Ascending aorta (tissue), 2 donors: ENCODE data around the gene CRISPLD2. TPM values are rescaled to one million over a fixed set of nuclear protein-coding genes. Genes with fewer than 3 reads are reported as not detected.

Experiments
- DNase-seq, 2 donors: peaks; one replicate each; pipeline ENCODE4 v3.0.0-alpha.2; 2019; ENCODE audit warnings: low spot score in 2 of 2
- H3K27ac ChIP-seq, 2 donors: fragments of 200-600 bp; sonication (generic); one replicate each; pipeline ENCODE4 v1.5.1; 2016 to 2017; ENCODE audit warnings: mild to moderate bottlenecking in 1 of 2
- H3K27me3 ChIP-seq: fragments of 200-600 bp; sonication (generic); one replicate; pipeline ENCODE4 v1.5.1; 2017
- H3K36me3 ChIP-seq, 2 donors: fragments of 200-600 bp; sonication (generic); one replicate each; pipeline ENCODE4 v1.5.1; 2016
- H3K4me1 ChIP-seq, 2 donors: fragments of 200-600 bp; sonication (generic); one replicate each; pipeline ENCODE4 v1.5.1; 2016 to 2017; ENCODE audit warnings: mild to moderate bottlenecking in 1 of 2
- H3K4me3 ChIP-seq, 2 donors: fragments of 200-600 bp; sonication (generic); one replicate each; pipeline ENCODE4 v1.5.1; 2016 to 2017; ENCODE audit warnings: mild to moderate bottlenecking in 1 of 2
- H3K9me3 ChIP-seq, 2 donors: fragments of 200-600 bp; sonication (generic); one replicate each; pipeline ENCODE4 v1.5.1; 2016
- intact Hi-C: fragments of 100-400 bp; cut with DNase I; formaldehyde crosslinking; loops from one replicate; pipeline ENCODE4 v1.15.1; 2023
- total RNA-seq: library from RNA; depleted of rRNA; stranded (reverse); fragments of >200 nt; gene quantifications from one replicate; pipeline ENCODE4 v1.1.0, GENCODE V29; 2016
- TF ChIP-seq, protein P1 (sequence below), 3 experiments: fragments of 200-600 bp in 2 of 3; fragments of 450-650 bp in 1 of 3; sonication (generic) in 2 of 3; IDR thresholded peaks; one replicate each; pipeline ENCODE4 v1.5.1; 2016 to 2019; ENCODE audit warnings: antibody characterized with exemption in 3 of 3, mild to moderate bottlenecking in 1 of 3, moderate library complexity in 1 of 3

CRISPLD2 gene
- total RNA-seq, 1 donor from 2014 or later: 204 TPM

DNA sequence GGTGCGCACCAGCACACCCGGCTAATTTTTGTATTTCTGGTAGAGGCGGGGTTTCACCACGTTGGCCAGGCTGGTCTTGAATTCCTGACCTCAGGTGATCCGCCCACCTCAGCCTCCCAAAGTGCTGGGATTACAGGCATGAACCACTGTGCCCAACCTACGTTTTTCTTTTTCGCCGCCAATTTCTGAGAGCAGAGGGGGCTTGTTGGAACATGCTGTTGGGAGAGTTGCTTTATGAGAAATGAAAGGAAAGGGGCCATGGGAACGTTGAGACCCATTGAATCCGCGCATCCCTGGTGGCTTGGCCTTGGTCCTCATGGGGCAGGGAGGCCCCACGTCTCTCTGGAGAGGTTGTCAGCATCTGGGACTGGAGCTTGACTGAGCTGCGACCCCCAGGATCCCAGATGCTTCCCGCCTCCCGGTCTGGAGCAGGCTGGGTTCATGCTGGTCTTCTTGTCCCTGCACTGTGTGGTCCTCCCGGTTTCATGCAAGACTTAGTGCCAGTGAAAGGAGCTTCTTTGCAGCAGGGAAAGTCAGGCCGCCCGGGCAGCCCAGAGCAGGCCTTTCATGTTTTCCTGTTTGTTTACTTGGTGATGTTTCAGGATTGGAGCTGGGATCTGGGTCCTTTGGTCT, 22.8 kb downstream of the CRISPLD2 start:
- H3K36me3 ChIP-seq: no peaks in the 10 kb centered on the region
- TF ChIP-seq, protein P1, sequence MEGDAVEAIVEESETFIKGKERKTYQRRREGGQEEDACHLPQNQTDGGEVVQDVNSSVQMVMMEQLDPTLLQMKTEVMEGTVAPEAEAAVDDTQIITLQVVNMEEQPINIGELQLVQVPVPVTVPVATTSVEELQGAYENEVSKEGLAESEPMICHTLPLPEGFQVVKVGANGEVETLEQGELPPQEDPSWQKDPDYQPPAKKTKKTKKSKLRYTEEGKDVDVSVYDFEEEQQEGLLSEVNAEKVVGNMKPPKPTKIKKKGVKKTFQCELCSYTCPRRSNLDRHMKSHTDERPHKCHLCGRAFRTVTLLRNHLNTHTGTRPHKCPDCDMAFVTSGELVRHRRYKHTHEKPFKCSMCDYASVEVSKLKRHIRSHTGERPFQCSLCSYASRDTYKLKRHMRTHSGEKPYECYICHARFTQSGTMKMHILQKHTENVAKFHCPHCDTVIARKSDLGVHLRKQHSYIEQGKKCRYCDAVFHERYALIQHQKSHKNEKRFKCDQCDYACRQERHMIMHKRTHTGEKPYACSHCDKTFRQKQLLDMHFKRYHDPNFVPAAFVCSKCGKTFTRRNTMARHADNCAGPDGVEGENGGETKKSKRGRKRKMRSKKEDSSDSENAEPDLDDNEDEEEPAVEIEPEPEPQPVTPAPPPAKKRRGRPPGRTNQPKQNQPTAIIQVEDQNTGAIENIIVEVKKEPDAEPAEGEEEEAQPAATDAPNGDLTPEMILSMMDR (IDR thresholded peaks at IDR 0.05): no peak
- H3K9me3 ChIP-seq: no peaks in the 10 kb centered on the region
- no peak overlapping the region for H3K27ac ChIP-seq
- no peak for DNase-seq
- H3K27me3 ChIP-seq: no peaks in the 10 kb centered on the region
- H3K4me1 ChIP-seq: no peaks in the 10 kb centered on the region
- intact Hi-C loops: no loop called here
- H3K4me3 ChIP-seq: no peak overlapping the region

DNA sequence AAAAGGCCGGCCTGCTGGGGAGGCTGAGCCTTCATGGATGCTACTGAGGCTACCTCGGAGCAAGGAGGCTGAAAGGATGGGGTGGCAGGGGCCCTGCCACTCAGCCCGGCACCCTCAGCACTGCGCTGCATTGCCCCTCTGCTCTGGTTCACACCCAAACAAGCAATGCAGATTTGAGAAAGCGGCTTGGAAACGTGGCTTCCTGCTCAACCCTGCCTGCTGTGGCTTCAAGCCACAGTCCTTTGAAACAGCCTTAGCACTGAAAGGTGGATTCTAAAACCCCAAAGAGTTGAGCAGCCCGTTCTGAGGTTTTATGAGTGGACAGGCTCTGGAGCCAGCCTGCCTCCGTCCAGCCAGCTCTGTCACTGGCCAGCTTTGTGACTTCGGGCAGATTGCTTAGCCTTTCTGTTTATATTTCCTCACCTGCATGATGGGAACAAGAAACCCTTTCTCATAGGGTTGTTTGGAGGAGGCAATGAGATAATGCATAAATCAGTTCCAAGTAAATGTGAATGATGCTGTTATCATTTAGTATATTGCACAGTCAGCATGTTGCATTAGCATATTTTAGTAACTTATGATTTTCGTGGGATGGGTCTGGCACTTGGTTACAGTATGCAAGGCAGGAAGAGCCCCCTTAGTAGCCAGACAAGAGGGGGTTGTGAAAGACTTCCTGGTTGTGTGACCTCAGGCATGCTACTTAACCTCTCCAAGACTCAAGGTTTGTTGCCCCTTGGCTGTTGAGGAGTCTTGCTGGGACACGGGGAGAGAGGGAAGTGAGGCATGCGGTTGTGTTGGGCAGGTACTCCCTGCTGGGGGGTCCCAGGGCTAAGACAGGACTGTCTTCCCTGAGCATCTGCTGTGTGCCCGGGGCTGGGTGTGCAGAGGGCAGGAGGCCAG, 23.6 kb downstream of the CRISPLD2 start:
- H3K9me3 ChIP-seq: no peaks in the 10 kb centered on the region
- H3K27ac ChIP-seq: no peak overlapping the region
- H3K4me1 ChIP-seq: no peaks in the 10 kb centered on the region
- TF ChIP-seq, protein P1 (IDR thresholded peaks at IDR 0.05): no peak
- H3K36me3 ChIP-seq: no peaks in the 10 kb centered on the region
- no peaks in the 10 kb centered on the region for H3K27me3 ChIP-seq
- no peak overlapping the region for H3K4me3 ChIP-seq
- intact Hi-C loops: no loop called here
- no peak for DNase-seq

DNA sequence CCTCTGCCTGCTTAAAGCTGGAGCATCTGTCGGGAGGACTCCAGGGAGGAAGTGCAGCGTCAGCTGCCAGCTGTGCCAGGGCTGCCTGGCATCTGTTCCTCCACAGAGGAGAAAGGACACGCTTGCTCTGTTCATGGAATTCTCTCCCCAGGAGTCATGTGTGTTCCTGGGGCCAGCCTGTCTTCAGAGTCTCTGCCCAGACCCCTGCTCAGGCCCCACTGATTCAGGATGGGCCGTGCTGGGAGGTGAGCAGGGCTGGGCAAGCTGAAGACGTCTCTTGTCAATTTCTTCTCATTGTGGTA, 24.2 kb downstream of the CRISPLD2 start:
- Histone ChIP-seq H3K4me3 (no peak overlapping the region), H3K27me3 (no peaks in the 10 kb centered on the region), H3K9me3 (no peaks in the 10 kb centered on the region), H3K27ac (no peak overlapping the region), H3K4me1 (no peaks in the 10 kb centered on the region), H3K36me3 (no peaks in the 10 kb centered on the region)
- TF ChIP-seq, protein P1 (IDR thresholded peaks at IDR 0.05): no peak
- intact Hi-C loops: no loop called here
- no peak for DNase-seq

DNA sequence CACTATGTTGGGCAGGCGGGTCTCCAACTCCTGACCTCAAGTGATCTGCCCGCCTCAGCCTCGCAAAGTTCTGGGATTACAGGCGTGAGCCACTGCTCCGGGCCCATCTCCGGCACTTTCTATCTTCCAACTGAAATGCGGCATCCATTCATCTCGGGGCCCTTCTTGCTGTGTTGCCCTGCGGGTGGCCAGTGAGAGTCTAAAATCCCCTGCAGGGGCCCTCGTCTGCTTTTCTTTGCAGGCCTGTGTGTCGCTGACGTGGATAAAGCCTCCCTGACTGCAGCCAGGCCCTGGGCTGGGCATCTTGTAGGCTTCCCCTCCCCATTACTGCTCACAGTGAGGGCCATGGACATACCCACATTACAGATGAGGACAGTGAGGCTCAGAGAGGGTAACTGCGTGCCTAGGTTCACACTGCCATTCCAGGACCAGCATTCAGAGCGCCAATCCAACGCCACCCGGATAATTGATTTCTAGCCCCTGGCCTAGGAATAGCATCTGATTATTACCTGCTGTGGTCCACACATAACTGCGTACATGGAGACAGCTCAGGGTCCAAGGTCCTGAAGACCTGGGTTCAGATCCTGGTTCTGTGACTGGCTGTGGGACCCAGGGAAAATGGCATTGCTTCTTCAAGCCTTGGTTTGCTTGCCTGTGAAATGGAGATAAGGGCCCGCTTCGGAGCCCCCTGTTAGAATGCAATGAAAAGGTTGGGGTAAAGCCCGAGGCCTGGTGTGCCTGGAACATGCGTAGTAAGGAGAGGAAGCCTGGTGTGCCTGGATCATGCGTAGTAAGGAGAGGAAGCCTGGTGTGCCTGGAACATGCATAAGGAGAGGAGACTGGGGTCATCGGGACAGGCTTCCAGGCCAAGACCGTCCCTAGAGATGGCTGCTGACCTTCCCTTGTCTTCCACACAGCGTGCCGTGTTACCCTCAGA, 25.0 kb downstream of the CRISPLD2 start:
- H3K36me3 ChIP-seq: no peaks in the 10 kb centered on the region
- TF ChIP-seq, protein P1 (IDR thresholded peaks at IDR 0.05): no peak
- no peak for DNase-seq
- no peak overlapping the region for H3K4me3 ChIP-seq
- no peak overlapping the region for H3K27ac ChIP-seq
- intact Hi-C loops: no loop called here
- no peaks in the 10 kb centered on the region for H3K9me3 ChIP-seq
- no peaks in the 10 kb centered on the region for H3K27me3 ChIP-seq
- no peaks in the 10 kb centered on the region for H3K4me1 ChIP-seq

DNA sequence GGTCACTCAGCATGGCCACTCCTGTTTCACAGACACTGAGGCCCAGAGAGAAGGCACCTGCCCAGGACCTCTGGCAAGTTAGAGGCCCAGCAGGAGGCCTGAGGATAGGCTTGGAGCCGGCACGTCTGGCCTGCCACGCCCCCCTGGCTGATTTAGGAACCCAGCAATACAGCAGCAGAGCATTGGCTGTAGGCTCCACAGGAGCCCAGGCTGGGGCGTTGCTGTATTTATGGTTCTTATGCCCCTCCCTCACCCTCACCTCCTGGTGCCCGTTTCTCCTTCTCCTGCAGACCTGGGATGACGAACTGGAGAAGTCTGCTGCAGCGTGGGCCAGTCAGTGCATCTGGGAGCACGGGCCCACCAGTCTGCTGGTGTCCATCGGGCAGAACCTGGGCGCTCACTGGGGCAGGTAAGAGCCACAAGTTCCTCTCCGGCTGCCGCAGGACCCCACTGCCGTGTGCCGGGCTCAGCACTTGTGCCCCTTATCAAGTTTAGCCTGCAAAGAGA, 25.8 kb downstream of the CRISPLD2 start:
- H3K27ac ChIP-seq: no peak overlapping the region
- intact Hi-C loops: no loop called here
- H3K36me3 ChIP-seq: no peaks in the 10 kb centered on the region
- no peak overlapping the region for H3K4me3 ChIP-seq
- TF ChIP-seq, protein P1 (IDR thresholded peaks at IDR 0.05): no peak
- no peaks in the 10 kb centered on the region for H3K27me3 ChIP-seq
- H3K4me1 ChIP-seq: no peaks in the 10 kb centered on the region
- no peak for DNase-seq
- no peaks in the 10 kb centered on the region for H3K9me3 ChIP-seq
